ENCODE measurements around the gene TTC7B. TPM values are rescaled to one million over a fixed set of nuclear protein-coding genes. Genes with fewer than 3 reads are reported as not detected.

The TTC7B gene
- polyA plus RNA-seq, 1 donor (not counting 4 experiments of a cell fraction or from before 2014, with no cell fraction given): 21.4 TPM

DNA sequence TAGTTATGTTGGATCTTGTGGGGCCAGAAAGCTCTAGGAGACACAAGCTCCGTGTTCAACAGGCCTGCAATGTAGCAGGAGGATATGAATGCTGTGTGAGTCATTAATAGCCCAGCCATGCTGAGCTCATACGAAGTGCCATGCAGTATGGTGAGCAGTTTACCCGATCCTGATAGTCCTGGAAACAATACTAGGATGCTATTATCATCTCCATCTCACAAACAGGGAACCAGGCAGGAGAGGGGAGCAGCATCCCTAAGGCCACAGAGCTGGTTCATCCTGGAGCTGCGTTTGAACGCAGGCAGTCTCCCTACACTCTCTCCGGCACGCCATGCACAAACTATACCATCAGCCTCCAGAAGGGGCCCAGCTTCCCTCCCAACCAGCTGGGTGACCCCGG lies 20.5 kb downstream of the TTC7B start:
- Histone ChIP-seq H3K9me1 (ENCODE audit: control insufficient read depth, extremely low read depth, insufficient read depth, low read length) (peaks cover 3% of the 10 kb centered on the region), H4K20me1 (ENCODE audit: control insufficient read depth, extremely low read depth, insufficient read depth, low read length) (no peaks in the 10 kb centered on the region), H3K9me3 (ENCODE audit: control insufficient read depth, low read depth, low read length) (peaks cover 2% of the 10 kb centered on the region), H3K4me2 (ENCODE audit: control insufficient read depth, extremely low read depth, insufficient read depth, low read depth, low read length) (peak overlapping the region; percentile 37), H3K27ac (ENCODE audit: control insufficient read depth, insufficient read depth, low read length) (peak overlapping the region; percentile 54), H3K36me3 (ENCODE audit: control insufficient read depth in 2 of 2, extremely low read depth in 1 of 2, insufficient read depth in 2 of 2, low read length in 2 of 2) (no peaks in the 10 kb centered on the region), H3K9ac (ENCODE audit: control insufficient read depth, extremely low read depth, insufficient read depth, low read length) (no peak overlapping the region), H3K4me1 (ENCODE audit: control insufficient read depth, extremely low read depth, insufficient read depth, low read length) (peaks cover 31% of the 10 kb centered on the region), H3K27me3 (ENCODE audit: control insufficient read depth, extremely low read depth, insufficient read depth, low read length) (no peaks in the 10 kb centered on the region), H3K79me2 (ENCODE audit: control insufficient read depth, insufficient read depth, low read length) (peaks cover 24% of the 10 kb centered on the region), H2AFZ (ENCODE audit: control insufficient read depth, low read length) (no peak overlapping the region), H3K4me3 (ENCODE audit: control insufficient read depth in 2 of 3, extremely low read depth in 1 of 3, insufficient read depth in 2 of 3, low read depth in 1 of 3, low read length in 3 of 3) (no peak overlapping the region)
- FAIRE-seq: peak; percentile 100
- DNase-seq (ENCODE audit: low read depth, low spot score): peak; percentile 38
- no peak for TF ChIP-seq EZH2 (IDR thresholded peaks at IDR 0.05; ENCODE audit: low read length)
- TF ChIP-seq CTCF (optimal IDR thresholded peaks at IDR 0.05 in 1 of 3, IDR thresholded peaks at IDR 0.05 in 1 of 3, conservative IDR thresholded peaks at IDR 0.05 in 1 of 3; ENCODE audit: extremely low read depth in 1 of 3, insufficient read depth in 2 of 3, low read length in 3 of 3): no peak
- dilution Hi-C loops (cut with MboI; ENCODE audit: extremely low pct_ligation_motif_present, low sequenced_read_pairs): no loop called here

DNA sequence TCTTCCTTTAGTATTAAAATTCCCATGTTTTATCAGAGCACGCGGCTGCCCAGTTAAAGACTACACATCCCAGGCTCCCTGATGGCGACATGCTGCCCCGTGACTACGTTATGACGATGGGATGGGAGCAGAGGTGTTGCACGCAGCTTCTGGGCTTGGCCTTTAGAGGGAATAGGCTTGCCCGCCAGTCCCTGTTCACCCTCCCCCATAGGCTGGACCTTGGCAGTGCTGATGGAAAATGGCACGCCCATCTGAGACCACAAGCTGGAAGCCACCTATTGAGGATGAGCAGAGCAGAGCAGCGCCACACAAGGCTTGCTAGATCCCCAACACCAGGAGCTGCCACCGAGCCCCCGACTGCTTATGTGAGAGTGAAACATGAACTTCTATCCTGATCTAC lies 24.7 kb downstream of the TTC7B start:
- Histone ChIP-seq H3K4me2 (ENCODE audit: control insufficient read depth, extremely low read depth, insufficient read depth, low read depth, low read length) (no peak overlapping the region), H3K79me2 (ENCODE audit: control insufficient read depth, insufficient read depth, low read length) (peaks cover 18% of the 10 kb centered on the region), H3K9ac (ENCODE audit: control insufficient read depth, extremely low read depth, insufficient read depth, low read length) (no peak overlapping the region), H4K20me1 (ENCODE audit: control insufficient read depth, extremely low read depth, insufficient read depth, low read length) (no peaks in the 10 kb centered on the region), H3K27me3 (ENCODE audit: control insufficient read depth, extremely low read depth, insufficient read depth, low read length) (no peaks in the 10 kb centered on the region), H2AFZ (ENCODE audit: control insufficient read depth, low read length) (no peak overlapping the region), H3K4me3 (ENCODE audit: control insufficient read depth in 2 of 3, extremely low read depth in 1 of 3, insufficient read depth in 2 of 3, low read depth in 1 of 3, low read length in 3 of 3) (no peak overlapping the region), H3K9me1 (ENCODE audit: control insufficient read depth, extremely low read depth, insufficient read depth, low read length) (peaks cover 3% of the 10 kb centered on the region), H3K4me1 (ENCODE audit: control insufficient read depth, extremely low read depth, insufficient read depth, low read length) (peaks cover 19% of the 10 kb centered on the region), H3K9me3 (ENCODE audit: control insufficient read depth, low read depth, low read length) (no peaks in the 10 kb centered on the region), H3K36me3 (ENCODE audit: control insufficient read depth in 2 of 2, extremely low read depth in 1 of 2, insufficient read depth in 2 of 2, low read length in 2 of 2) (no peaks in the 10 kb centered on the region), H3K27ac (ENCODE audit: control insufficient read depth, insufficient read depth, low read length) (no peak overlapping the region)
- dilution Hi-C loops (cut with MboI; ENCODE audit: extremely low pct_ligation_motif_present, low sequenced_read_pairs): no loop called here
- no peak for DNase-seq (ENCODE audit: low read depth, low spot score)
- no peak for TF ChIP-seq CTCF (optimal IDR thresholded peaks at IDR 0.05 in 1 of 3, IDR thresholded peaks at IDR 0.05 in 1 of 3, conservative IDR thresholded peaks at IDR 0.05 in 1 of 3; ENCODE audit: extremely low read depth in 1 of 3, insufficient read depth in 2 of 3, low read length in 3 of 3)
- TF ChIP-seq EZH2 (IDR thresholded peaks at IDR 0.05; ENCODE audit: low read length): no peak
- FAIRE-seq: no peak

Data from keratinocyte (primary cell).